Measurements from ENCODE around the gene CHST9.
"Not testable (repeated sequence)": the region's sequence is repeated elsewhere in the genome, so short reads cannot be mapped to it uniquely, and the experiment has no call there.

CHST9 gene

DNA sequence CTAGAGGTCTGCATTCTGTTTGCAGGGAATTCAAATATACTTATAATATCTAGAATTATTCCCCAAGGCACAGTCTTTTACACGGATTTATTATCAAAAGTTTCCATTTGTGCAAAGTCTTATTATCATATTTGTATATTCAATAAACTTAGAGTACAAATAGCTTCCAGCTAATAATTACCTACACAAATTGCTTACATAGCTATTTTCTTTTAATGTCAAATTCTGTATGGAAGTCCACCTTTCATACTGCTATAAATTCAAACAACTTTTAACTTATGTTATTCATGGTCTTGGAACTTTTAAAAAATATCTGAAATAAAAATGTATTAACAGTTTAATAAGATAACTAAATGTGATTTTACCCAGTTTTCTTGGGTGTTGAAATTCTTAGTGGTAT lies 13.1 kb downstream of the CHST9 start:
- no peak for DNase-seq (ENCODE audit: low read depth)

DNA sequence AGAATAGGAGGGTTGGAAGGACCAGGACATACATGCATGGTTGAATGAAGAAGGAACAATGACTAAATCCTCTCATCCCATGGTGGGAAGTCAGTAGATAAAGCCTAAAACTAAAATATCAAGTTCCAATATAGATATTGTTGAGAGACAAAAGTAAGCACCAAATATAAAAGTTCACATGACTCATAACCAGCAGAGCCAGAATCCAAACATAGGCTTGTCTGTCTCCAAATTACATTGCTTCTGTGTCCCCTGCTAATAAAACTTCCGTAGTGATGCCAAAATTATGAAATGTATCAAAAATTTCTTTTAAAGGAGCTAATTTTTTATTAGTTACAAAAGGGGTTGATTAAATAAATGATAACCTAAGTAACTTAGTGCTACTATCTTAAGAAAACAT lies 19.7 kb downstream of the CHST9 start:
- no peak for DNase-seq (ENCODE audit: low read depth)

DNA sequence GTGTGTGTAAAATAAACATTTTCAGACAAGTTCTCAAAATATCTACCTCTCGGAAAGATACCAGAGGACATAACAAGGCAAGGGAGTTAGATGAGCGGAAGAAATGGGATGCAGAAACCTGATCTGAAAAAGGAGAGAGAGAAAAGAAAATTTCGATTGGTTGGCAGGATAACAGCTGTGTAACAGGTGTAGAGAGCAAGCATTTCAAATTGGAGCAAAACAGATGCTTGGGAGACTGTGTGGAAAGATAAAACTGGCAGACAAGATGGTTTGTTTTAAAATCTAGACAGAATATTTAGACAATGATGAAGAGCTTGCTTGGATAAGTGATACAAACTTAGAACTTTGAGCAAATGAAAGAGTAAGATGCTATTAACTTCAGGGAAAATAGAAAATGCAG lies 20.2 kb downstream of the CHST9 start:
- DNase-seq (ENCODE audit: low read depth) = no peak

DNA sequence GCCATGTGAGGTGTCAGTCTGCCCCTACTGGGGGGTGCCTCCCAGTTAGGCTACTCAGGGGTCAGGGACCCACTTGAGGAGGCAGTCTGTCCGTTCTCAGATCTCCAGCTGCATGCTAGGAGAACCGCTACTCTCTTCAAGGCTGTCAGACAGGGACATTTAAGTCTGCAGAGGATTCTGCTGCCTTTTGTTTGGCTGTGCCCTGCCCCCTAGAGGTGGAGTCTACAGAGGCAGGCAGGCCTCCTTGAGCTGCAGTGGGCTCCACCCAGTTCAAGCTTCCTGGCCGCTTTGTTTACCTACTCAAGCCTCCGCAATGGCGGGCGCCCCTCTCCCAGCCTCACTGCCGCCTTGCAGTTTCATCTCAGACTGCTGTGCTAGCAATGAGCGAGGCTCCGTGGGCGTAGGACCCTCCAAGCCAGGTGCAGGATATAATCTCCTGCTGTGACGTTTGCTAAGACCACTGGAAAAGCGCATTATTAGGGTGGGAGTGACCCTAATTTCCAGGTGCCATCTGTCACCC lies 21.9 kb downstream of the CHST9 start:
- not testable (repeated sequence) for DNase-seq (ENCODE audit: low read depth)

DNA sequence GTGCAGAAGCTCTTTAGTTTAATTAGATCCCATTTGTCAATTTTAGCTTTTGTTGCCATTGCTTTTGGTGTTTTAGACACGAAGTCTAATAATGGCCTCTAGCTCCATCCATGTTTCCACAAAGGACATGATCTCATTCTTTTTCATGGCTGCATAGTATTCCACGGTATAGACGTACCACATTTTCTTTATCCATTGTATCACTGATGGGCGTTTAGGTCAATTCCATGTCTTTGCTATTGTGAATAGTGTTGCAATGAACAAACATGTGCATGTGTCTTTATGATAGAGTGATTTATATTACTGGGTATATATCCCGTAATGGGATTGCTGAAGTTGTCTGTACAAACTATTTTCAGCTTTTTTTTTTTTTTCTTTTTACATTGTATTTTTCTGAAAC lies 35.9 kb downstream of the CHST9 start:
- DNase-seq (ENCODE audit: low read depth) = not testable (repeated sequence)

DNA sequence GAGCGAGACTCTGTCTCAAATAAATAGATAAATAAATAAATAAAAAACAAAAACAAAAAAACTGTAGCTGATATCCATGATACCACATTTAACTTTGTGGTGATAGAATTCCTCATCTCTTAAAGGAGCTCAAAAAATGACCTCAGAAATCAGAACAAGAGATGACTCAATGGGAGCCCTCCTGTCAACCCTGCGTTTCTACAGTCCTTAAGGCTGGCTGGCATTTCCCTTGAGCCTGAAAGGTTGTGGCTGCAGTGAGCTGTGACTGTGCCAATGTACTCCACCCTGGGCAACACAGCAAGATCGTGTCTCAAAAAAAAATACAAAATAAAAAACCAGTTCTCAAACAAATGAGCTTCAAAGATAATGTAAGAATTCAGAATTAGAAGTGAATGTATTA lies 40.4 kb downstream of the CHST9 start:
- DNase-seq (ENCODE audit: low read depth) = no peak

DNA sequence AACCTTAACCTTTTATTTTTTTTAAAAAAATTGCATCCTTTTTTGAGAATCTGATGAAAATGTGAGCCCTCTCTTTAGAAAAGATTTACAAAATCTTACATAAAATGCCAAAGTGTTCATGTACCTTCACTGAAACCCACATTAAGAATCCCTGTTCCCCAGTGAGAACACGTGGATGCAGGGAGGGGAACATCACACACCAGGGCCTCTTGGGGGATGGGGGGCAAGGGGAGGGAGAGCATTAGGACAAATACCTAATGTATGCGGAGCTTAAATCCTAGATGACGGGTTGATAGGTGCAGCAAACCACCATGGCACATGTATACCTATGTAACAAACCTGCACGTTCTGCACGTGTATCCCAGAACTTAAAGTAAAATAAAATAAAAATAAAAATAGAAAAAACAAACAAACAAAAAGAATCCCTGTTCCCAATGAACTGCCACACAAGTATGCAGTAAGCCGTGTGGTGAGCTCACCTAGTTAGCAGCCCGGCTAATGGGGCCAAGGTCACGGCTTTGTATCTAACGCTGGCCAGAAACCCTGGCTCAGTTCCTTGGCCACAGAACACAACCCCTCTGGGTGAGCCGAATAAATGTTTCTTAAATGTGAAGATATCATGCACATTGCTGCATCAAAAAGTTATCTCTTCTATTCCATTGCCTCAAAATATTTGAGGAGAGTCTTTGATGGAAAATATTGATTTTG lies 41.4 kb downstream of the CHST9 start:
- DNase-seq (ENCODE audit: low read depth) = no peak

DNA sequence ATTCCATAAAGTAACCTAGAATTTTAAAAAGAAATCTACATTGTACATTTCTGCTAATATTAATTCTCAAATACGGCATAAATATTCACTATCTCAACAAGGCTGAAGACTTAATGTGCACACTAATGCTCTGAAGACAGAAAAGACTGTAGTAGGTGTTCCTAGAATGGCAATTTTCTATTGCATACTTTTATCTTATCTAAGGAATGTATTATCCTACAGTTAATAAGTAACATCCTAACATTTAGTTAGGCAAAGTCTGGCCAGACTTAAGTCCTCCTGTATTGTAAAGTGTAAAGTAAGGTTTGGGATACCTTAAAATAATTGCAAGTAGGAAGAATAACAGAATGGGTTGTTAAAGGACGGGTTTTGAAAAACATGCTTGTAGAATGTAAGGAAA lies 42.2 kb downstream of the CHST9 start:
- no peak for DNase-seq (ENCODE audit: low read depth)

DNA sequence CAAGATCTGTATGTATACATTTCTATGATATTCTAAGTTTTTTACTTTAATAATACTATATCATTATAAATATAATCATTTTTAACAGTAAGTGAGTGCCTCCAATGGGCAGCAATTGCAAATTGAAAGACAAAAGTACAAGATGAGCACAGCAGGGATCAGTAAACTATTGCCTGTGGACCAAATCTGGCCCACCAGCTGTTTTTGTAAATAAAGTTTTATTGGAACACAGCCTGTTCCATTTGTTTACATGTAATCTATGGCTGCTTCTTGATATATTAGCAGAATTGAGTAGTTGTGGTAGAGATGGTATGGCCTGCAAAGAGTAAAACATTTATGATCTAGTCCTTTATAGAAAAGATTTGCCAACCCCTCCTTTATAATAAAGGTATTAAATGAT lies 43.2 kb downstream of the CHST9 start:
- no peak for DNase-seq (ENCODE audit: low read depth)

DNA sequence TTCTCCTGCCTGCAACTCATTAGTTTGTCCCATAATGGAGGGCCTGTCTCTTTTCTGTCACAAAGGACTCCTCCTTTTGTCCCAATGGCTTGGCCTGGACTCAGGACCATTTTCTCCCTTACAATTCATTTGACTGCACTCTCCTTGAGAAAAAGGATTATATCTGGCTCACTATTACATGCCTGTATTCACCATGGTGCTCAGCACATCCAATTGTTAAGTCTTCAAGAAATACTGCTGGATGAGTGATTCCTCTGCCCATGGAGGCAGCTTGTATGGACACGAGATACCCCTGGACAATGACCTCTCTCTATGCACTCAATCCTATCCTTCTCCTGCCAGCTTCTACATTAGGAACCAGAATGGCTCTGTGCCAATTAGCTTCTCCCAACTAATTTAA lies 47.0 kb downstream of the CHST9 start:
- DNase-seq (ENCODE audit: low read depth) = no peak

DNA sequence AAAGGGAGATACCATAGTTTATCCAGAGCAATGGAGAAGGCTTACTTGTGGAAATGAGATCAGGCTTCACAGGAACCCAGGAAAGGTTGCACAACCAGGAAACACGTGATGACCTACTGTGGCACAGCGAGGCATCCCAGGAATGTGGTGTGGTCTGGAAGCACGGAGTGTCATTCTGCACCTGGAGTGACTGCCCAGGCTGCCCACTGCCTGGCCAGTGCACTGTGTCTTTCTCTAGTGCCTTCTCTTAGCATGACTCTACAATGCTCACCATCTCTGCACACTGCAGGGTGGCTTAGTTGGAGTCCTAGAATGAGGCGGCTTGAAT lies 48.9 kb downstream of the CHST9 start:
- no peak for DNase-seq (ENCODE audit: low read depth)

DNA sequence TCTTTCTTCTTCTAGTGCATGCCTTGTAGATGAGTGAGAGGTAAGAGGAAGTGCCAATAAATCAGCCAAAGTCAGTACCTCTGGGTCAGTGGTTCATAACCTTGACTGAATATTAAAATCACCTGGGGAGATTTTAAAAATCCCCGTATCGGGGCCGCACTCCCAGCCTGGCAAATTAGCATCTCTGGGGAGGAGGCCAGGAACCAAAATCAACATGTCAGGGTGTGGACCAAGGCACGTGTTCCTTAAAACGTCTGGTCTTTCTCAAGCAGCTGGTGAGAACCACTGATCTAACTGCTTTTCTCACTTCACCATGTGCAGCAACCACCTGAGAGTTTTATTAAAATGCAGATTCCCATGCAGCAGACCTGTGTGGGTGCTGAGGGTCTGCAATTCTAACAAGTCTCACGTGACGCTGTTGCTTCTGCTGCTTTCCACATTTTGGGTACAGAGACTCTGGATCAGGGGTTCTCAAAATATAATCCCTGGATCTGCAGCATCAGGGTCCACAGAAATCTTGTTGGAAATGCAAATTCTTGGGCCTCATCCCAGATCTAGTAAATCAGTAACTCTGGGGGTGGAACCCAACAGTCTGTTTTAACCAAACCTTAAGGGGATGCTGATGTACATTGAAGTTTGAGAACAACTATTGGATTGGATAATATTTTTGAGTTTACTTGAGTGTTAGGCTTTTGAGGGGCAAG lies 49.5 kb downstream of the CHST9 start:
- DNase-seq (ENCODE audit: low read depth) = no peak

DNA sequence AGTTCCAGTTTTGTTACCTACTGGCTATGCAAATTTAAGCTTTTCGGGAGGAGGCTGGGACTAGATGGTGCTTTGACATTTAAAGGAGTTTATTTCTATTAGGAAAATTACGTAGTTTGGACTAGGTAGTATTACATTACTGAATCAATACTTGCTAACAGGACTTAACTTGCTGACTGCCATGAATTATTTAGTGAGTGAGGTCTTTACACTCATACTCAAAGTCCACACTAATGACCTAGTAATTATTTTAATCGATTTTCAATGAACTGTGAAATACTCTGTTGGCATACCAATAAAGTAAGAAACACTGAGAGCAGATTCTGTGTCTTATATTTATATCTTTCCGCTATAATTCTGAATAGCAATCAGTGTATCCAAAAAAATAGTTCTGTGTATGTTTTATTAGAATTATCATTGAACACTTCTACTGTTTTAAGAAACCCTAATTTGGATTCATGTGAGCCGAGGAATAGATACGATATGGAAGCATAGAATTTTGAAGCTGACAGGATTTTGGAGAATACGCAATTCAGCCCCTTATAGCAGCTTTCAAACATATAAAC lies 55.0 kb downstream of the CHST9 start:
- DNase-seq (ENCODE audit: low read depth) = no peak

DNA sequence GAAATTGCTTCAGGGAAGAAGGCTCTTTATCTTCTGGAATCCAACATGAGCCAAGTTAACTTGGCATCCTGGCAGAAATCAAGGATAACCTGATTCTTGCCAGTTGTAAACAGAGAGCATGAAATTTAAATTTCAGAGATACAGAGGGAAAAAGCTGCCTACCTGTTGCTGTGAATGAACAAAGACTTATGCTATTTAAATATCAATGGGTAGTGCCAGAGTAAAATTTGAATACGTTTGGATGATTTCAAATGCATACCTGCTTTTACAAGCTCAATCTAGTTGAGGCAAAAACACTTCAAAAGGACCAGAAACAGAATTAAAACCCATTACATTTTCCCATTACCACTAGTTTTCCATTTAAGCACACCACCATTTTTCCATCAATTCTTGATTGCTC lies 60.9 kb downstream of the CHST9 start:
- DNase-seq (ENCODE audit: low read depth) = no peak

DNA sequence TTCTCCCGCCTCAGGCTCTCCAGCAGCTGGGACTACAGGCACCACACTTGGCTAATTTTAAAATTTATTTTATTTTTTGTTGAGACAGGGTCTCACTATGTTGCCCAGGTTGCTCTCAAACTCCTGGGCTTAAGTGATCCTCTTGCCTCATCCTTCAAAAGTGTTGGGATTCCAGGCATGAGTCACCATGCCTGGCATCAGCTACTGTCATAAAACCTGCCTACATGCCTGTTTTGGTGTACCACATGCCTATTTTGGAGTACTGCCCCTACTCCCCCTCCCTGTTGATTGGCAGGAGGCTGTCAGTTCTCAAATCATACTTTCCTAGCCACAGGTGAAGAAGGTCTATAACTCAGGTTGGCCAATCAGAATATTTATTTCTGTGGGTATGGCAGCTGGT lies 64.0 kb downstream of the CHST9 start:
- DNase-seq (ENCODE audit: low read depth) = no peak

DNA sequence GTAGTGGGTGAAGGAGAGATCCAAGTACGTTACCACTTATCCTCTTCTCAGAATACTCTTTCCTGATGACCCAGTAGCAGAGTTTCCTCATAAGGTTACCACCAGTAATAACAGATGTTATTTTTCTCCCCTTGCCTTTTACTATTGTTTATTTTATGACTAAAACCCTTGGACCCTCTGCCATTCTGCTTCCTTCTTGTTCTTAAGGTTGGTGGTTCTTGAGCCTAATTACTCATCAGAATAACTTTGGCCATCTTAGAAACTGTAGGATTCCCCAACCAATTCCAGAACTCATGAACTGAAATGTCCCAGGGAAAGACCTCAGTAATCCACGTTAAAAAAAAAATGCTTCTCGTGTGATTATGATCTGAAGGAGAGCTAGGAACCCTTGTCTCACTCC lies 64.9 kb downstream of the CHST9 start:
- no peak for DNase-seq (ENCODE audit: low read depth)

DNA sequence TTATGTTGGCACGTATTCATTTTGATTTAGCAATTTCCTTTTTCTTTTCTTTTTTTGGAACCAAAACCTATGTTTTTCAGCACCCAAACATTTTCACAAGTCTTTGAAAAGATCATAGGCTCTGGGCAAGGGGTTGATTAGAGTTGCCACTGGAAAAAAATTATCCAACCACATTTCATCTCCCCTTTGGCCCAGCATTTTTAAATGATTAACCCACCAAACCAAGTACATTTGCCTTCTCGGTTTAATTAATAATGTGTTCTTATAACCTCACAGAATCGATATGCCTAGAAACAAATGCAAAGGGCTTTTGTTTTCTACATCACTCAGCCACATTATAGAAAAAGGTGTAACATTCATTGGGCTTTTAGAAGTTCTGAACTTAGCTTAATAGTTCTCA lies 66.1 kb downstream of the CHST9 start:
- no peak for DNase-seq (ENCODE audit: low read depth)

DNA sequence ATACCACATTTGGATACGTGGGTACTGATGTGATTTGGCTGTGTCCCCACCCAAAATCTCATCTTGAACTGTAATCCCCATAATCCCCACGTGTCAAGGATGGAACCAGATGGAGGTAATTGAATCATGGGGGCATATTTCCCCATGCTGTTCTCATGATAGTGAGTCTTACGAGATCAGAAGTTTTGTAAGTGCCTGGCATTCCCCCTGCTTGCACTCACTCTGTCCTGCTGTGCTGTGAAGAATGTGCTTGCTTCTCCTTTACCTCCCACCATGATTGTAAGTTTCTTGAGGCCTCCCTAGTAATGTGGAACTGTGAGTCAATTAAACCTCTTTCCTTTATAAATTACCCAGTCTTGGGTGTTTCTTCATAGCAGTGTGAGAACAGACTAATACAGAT lies 70.3 kb downstream of the CHST9 start:
- DNase-seq (ENCODE audit: low read depth) = no peak

DNA sequence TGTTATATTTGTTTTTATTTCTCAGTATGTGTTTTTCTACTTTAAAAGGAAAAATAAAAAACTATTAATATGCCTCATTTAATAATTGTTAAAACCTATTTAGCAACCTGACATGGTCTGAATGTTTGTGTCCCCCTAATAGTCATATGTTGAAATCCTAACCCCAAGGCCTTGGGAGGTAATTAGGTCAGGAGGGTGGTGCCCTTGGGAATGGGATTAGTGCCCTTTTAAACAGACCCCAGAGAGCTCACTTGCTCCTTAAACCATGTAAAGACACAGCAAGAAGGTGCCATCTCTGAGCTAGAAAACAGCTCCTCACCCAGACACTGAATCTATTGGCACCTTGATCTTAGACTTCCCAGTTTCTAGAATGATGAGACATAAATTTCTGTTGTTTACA lies 71.8 kb downstream of the CHST9 start:
- no peak for DNase-seq (ENCODE audit: low read depth)

DNA sequence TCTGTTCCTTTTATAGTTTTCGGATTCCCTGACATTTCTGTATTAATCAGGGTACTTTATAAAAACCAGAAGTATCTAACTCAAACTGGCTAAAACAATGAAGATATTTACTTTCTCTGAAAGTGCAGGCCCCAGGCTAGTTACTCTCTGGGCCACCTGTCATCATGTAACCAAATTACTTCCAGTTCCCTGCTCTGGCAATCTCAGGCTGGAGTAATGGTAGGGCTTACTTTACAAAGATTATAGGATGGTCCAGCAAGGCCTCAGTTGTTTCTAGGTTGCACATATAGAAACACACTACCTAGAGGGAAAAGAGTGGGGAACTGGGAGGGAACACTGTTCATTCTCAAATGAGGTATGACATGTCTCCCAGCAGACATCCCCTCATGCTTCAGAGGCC lies 74.8 kb downstream of the CHST9 start:
- DNase-seq (ENCODE audit: low read depth) = no peak

DNA sequence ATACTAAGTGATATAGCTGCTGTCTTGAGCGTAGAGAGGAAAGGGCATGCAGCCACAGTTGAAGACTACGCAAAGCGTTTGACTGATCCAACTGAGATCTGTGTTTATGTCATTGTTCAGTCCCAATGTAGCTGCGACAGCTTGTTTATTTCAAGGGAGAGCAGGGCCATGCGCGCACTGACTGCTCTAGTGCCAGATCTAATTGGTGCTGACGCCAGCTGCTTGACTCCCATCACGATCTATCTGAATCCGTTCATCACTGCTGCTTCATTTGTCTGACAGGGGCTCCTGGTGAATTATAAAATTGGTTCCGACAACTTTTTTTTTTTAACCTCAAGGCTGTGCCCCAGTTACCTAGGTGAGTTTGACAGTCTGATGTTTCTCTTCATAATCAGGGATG lies 75.7 kb downstream of the CHST9 start:
- DNase-seq (ENCODE audit: low read depth) = no peak

DNA sequence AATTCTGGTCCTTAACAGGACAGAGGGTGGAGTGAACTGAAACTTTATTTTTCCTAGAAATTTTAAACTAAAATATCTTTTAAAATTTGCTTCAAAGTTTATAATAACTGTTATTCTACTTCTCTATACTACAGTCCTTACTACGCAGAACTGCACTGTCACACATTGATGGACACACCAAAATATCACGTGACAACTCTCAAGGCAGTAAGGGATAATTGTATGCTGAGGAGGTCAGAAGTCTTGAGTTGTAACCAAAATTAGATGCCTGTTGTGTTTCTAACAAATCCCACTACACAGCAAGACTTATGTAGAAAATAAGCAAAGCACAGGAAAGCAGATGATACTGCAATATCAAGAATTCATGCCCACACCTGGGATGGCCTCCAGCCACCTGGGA lies 76.3 kb downstream of the CHST9 start:
- no peak for DNase-seq (ENCODE audit: low read depth)

DNA sequence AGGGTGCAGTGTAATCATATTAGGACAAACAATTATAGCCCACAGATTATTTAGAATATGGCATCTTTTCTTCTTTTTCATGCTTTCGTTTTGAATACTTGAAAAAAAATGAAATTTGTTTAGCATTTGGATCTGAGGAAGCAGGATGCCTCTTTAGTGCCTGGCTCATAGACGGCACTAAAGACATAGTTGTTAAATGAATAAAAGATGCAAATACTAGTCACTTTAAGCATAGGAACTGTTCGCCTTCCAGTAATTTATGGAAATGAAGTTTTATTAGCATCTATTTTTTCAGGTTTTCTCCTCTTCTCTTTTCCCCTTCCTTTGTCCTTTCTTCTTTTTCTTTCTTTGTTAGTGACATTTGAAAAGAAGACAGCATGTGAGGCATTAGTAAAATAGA lies 80.4 kb downstream of the CHST9 start:
- DNase-seq (ENCODE audit: low read depth) = no peak

DNA sequence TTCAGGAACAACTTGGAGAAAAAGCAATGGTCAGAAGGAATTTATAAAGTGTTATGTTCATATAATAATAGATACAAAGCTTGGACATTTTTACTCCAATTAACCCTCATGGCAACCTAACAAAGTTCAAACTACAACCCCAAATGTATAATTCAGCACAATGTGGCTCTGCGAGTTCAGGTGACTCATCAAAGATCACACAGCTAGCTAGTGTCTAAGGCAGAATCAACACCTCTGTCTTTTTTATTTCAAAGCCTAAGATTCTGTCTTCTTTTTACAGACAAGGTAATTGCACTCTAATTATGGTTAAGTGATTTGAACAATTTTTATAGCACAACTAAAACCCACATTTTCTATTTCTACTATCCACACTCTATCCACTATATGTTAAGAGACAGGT lies 90.5 kb downstream of the CHST9 start:
- no peak for DNase-seq (ENCODE audit: low read depth)
